Nephron progenitor cell (in vitro differentiated cells): ENCODE results near the gene EXOC4.

Experiments
- DNase-seq: peaks from one replicate; pipeline ENCODE4 v3.0.0; 2021
- H3K27ac Mint-ChIP-seq: 2 replicates; pipeline ENCODE4 v1.8.0; 2021; ENCODE audit warnings: mild to moderate bottlenecking, moderate library complexity, mixed read lengths
- H3K27me3 Mint-ChIP-seq: 2 replicates; pipeline ENCODE4 v1.8.0; 2021; ENCODE audit warnings: mild to moderate bottlenecking, low read depth, mixed read lengths; ENCODE audit not compliant: poor library complexity
- H3K36me3 Mint-ChIP-seq: 2 replicates; pipeline ENCODE4 v1.8.0; 2021; ENCODE audit warnings: low read depth, mixed read lengths
- H3K4me1 Mint-ChIP-seq: 2 replicates; pipeline ENCODE4 v1.8.0; 2021; ENCODE audit warnings: mixed read lengths
- H3K4me3 Mint-ChIP-seq: 2 replicates; pipeline ENCODE4 v1.8.0; 2021; ENCODE audit warnings: mild to moderate bottlenecking, moderate library complexity, mixed read lengths
- H3K9me3 Mint-ChIP-seq: 2 replicates; pipeline ENCODE4 v1.8.0; 2021; ENCODE audit warnings: mild to moderate bottlenecking, moderate library complexity, mixed read lengths
- TF ChIP-seq, protein P1 (sequence below): fragments of 200-600 bp; sonication (generic); IDR thresholded peaks from 2 replicates; pipeline ENCODE4 v1.5.0; 2021; ENCODE audit warnings: antibody characterized with exemption

EXOC4 gene

DNA sequence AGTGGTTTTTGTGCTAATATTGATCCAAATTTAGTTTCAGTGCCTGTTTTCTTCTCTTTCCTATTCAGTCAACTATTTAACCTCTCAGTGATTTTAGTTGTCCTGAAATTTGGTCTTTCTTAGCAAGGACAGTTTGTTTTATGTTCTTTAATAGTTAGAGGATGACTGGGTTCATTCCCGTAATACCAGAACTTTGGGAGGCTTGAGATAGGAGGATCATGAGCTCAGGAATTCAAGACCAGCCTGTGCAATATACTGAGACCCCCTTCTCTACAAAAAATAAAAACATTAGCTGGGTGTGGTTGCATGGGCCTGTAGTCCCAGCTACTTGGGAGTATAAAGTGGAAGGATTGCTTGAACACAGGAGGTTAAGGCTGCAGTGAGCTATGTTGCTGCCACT lies 148.3 kb downstream of the EXOC4 start:
- no peaks in the 10 kb centered on the region for H3K4me1 Mint-ChIP-seq
- TF ChIP-seq, protein P1, sequence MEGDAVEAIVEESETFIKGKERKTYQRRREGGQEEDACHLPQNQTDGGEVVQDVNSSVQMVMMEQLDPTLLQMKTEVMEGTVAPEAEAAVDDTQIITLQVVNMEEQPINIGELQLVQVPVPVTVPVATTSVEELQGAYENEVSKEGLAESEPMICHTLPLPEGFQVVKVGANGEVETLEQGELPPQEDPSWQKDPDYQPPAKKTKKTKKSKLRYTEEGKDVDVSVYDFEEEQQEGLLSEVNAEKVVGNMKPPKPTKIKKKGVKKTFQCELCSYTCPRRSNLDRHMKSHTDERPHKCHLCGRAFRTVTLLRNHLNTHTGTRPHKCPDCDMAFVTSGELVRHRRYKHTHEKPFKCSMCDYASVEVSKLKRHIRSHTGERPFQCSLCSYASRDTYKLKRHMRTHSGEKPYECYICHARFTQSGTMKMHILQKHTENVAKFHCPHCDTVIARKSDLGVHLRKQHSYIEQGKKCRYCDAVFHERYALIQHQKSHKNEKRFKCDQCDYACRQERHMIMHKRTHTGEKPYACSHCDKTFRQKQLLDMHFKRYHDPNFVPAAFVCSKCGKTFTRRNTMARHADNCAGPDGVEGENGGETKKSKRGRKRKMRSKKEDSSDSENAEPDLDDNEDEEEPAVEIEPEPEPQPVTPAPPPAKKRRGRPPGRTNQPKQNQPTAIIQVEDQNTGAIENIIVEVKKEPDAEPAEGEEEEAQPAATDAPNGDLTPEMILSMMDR = no peak
- H3K27ac Mint-ChIP-seq = no peak overlapping the region
- H3K36me3 Mint-ChIP-seq = peaks cover 4% of the 10 kb centered on the region
- H3K27me3 Mint-ChIP-seq = no peaks in the 10 kb centered on the region
- no peak overlapping the region for H3K4me3 Mint-ChIP-seq
- H3K9me3 Mint-ChIP-seq = no peaks in the 10 kb centered on the region
- no peak for DNase-seq

DNA sequence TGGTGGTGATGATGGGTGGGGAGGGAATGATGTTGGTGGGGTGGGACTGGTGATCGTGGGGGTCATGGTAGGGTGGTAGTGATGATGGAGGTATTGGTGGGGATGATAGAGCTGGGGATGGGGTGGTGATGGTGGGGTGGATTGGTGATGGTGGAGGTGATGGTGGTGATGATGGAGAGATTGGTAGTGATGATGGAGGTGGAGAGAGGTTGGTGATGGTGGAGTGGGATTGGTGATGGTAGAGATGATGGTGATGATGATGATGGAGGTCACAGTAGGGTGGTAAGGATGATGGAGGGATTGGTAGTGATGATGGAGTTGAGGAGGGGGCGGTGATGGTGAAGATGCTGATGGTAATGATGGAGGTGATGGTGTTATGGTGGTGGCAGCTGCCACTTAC lies 155.3 kb downstream of the EXOC4 start:
- Mint-ChIP-seq H3K9me3 (no peaks in the 10 kb centered on the region), H3K27me3 (no peaks in the 10 kb centered on the region), H3K36me3 (peaks cover 4% of the 10 kb centered on the region), H3K4me3 (no peak overlapping the region), H3K4me1 (no peaks in the 10 kb centered on the region), H3K27ac (no peak overlapping the region)
- TF ChIP-seq, protein P1 = no peak
- no peak for DNase-seq

DNA sequence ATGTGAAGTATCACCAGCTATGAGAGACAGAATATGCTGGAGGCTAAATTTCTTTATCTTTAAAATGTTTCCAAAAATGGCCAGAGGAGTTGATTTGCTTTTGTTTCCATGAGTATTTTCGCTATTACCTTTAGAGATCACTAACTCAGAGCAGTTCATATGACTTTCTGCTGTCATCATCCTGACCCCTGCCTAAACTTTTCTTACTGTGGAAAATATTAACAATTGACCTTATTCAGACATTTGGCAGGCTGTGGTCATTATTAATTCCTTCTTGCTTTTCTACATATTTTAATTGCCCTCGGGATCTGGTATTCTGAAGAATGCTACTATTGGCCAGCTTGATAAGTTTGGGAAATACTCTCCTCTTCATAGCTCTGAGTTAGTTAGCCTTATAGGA lies 156.5 kb downstream of the EXOC4 start:
- H3K4me1 Mint-ChIP-seq = no peaks in the 10 kb centered on the region
- H3K27ac Mint-ChIP-seq = no peak overlapping the region
- no peaks in the 10 kb centered on the region for H3K27me3 Mint-ChIP-seq
- no peak for DNase-seq
- TF ChIP-seq, protein P1 = no peak
- no peaks in the 10 kb centered on the region for H3K9me3 Mint-ChIP-seq
- no peaks in the 10 kb centered on the region for H3K36me3 Mint-ChIP-seq
- no peak overlapping the region for H3K4me3 Mint-ChIP-seq

DNA sequence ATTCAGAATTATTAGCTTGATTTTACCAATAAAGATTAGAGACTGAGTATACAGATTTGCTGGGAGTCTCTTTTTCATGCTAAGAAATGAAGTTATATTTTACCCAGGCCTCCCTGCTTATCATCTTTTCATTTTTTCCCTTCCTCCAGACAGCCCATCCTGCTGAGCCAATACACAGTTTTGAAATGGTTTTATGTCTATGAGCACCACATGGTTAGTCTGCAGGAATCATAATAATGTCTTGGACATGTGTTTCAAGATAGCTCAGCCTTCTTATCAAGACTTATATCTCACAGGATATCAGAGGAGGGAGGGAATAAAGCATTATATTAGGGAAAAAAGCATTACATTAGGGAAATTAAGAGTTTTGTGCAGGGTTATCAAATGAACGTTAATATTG lies 157.1 kb downstream of the EXOC4 start:
- H3K27ac Mint-ChIP-seq = peak overlapping the region; percentile 12
- TF ChIP-seq, protein P1 = no peak
- no peaks in the 10 kb centered on the region for H3K36me3 Mint-ChIP-seq

DNA sequence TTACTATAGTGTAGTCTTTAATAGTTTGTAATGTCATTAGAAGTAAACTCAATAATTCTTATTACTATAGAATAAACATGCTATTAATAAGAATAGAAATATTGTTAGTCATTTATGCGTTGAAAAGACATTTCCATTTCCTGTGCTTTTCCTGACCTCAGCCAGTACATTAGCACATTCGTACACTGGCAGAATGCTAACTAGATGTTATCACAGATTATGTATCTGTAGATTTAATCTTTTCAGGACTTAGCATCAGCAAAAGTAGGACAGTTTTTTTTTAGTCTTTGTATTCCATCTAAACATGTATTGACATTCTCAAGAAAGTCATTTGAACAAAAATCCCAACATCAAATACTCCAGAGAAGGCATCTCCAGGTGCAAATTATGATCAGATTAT lies 158.5 kb downstream of the EXOC4 start:
- H3K27me3 Mint-ChIP-seq = no peaks in the 10 kb centered on the region
- TF ChIP-seq, protein P1 = no peak
- no peaks in the 10 kb centered on the region for H3K9me3 Mint-ChIP-seq
- H3K4me1 Mint-ChIP-seq = no peaks in the 10 kb centered on the region
- no peak overlapping the region for H3K4me3 Mint-ChIP-seq
- no peaks in the 10 kb centered on the region for H3K36me3 Mint-ChIP-seq
- no peak overlapping the region for H3K27ac Mint-ChIP-seq
- DNase-seq = no peak

More for the DNA sequence above, 157.1 kb downstream of the EXOC4 start:
- Mint-ChIP-seq H3K9me3 (no peaks in the 10 kb centered on the region), H3K4me3 (no peak overlapping the region), H3K4me1 (no peaks in the 10 kb centered on the region), H3K27me3 (no peaks in the 10 kb centered on the region)
- DNase-seq = no peak

DNA sequence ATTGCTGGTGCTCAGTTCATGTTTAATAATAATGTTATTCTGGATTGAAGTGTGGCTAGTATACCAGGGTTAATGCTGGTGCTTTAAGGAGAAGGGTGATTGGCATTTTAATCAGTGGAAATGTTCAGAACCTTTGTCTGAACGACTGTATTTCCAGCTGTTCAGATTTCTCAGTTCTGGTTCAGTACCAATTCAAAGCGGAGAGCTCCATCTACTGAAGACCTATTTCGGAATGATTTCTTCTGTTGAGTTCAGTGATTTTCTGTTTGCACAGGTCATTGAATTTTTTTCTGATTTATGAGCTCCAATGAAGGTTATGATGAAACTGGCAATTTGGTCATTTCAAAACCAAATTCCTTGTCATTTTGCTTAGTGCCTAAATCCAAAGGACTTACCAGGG lies 160.1 kb downstream of the EXOC4 start:
- DNase-seq = no peak
- no peak overlapping the region for H3K4me3 Mint-ChIP-seq
- H3K4me1 Mint-ChIP-seq = no peaks in the 10 kb centered on the region
- H3K9me3 Mint-ChIP-seq = no peaks in the 10 kb centered on the region
- H3K27ac Mint-ChIP-seq = no peak overlapping the region
- H3K36me3 Mint-ChIP-seq = no peaks in the 10 kb centered on the region
- no peaks in the 10 kb centered on the region for H3K27me3 Mint-ChIP-seq
- TF ChIP-seq, protein P1 = no peak
